Measurements from ENCODE around the gene KRT12.

KRT12 gene

GRCh38 chr17:40866838-40867237 is at the start of gene KRT12:
TSS of gene KRT12 (minus strand) at chr17:40867223. CDS start at chr17:40867186, 37 bp downstream.
- no peak for DNase-seq (ENCODE audit: low read depth, low spot score)

DNA sequence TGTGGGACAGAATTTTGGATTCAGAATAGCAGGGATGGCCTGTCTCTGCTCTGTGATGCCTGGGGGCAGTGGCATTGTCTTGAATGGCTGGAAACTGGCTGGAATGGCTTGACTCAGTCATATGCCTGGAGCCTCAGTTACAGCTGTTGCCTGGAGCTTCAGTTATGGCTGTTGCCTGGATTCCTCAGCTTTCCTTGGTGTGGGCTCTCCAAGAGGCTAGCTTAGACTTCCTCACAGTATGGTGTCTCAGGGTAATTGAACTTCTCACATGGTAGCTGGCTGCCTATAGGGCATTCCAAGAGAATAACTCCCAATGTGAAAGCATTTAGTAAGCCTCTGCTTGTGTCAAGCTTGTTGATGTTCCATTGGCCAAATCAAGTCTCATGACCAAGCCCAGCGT is 49.3 kb upstream of the KRT12 start:
- DNase-seq (ENCODE audit: low read depth, low spot score) = no peak

DNA sequence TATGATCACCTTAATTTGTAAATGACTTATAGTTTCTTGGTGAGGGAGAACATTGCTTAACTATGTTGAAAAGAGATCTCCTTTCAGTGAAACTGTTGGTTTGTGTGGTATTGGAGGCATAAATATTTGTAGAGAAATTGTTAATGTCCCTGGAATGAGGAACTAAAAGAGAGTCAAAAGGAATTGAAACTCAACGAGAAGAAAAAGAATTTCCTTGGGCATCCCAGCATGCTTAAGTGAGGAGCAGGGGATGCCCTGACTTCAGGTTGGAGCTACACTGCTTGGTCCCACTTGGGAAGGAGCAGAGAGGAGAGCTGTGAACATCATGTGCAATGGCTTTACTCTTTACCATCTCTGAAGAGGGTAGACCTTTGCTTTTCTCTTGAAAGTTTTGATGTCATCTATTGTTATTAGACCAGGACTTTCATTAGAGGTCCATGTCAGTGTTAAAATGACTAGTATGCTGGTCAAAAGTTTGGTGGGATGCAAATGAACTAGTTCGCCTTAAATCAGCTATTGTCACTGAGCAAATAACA is 48.8 kb upstream of the KRT12 start:
- peak; percentile 68 for DNase-seq (ENCODE audit: low read depth, low spot score)

DNA sequence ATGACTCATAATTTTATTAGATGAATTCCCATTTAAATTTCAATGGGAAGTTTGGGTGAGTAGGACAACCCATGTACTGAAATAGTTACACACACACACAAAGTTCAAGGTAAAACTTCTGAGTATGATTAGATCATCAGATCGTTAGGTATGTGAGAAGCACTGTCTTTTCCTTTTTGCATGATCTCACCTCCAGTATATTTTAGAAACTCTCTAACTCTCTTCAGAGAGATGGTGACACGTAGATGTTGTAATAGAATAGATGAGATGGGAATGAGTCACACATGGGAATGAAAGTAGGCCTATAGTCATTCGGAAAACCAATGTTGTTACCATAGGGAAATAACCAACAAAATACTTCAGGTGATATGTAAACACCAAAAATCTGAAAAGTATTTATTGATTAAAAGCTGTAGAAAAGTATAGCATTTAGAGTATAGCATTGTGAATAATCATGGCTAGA is 48.2 kb upstream of the KRT12 start:
- peak; percentile 86 for DNase-seq (ENCODE audit: low read depth, low spot score)

GRCh38 chr17:40914075-40914855 is 47.2 kb upstream of the KRT12 start:
- DNase-seq (ENCODE audit: low read depth, low spot score) = no peak

GRCh38 chr17:40912486-40913210 is 45.6 kb upstream of the KRT12 start:
- DNase-seq (ENCODE audit: low read depth, low spot score) = no peak

DNA sequence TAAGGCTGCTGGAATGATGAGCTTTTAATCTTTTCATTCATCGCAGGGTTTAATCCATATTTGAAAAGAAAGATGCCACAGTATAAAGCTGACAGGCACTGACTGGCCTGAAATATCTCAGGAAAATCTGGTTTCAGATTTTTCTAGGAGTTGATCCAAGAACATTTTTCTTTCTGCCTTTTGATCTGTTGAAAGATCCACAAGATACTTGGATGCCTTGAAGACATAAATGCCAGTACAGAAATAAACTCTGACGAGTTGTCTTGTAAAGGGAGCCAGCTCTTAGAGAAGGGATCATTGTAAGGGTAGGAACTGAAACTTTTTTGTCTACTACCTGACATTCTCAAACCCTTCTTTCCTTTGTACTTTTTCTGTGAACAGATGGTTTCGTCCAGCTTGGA is 43.4 kb upstream of the KRT12 start:
- peak; percentile 55 for DNase-seq (ENCODE audit: low read depth, low spot score)

DNA sequence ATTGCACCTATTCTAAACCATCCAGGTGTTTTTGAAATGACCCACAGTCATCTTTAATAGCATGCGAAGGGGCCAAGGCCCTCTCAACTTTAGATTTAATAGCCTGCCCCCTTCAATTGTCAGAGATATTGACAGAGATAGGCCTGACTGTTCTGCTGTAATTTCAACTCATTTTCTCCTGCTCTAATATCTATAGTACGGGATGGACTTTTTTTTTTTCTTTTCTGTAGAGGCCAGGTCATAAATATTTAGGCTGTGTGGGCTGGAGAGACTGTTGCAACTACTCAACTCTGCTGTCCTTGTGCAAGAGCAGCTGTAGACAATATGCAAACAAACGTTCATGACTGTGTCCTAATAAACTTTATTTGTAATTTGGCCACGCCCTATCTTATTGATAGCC is 42.7 kb upstream of the KRT12 start:
- DNase-seq (ENCODE audit: low read depth, low spot score) = peak; percentile 32

DNA sequence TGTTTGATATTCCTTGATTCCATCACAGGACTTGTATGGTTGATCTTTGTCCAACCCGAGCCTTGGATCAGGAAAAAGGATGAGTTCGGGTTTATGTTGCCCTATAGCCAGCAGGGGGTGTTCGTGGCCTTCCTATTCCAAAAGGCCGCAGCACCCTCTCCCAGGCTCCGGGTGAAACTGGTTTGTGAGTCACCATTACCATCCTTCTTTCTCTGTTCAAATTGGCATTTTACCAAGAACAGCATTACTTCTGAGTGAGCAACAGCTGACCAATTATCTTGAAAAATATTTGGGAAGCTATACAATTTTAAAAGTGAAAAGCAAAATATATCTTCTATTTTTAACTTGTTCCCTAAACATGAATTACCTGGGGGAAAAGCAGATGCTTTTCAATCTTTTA is 42.3 kb upstream of the KRT12 start:
- peak; percentile 94 for DNase-seq (ENCODE audit: low read depth, low spot score)

DNA sequence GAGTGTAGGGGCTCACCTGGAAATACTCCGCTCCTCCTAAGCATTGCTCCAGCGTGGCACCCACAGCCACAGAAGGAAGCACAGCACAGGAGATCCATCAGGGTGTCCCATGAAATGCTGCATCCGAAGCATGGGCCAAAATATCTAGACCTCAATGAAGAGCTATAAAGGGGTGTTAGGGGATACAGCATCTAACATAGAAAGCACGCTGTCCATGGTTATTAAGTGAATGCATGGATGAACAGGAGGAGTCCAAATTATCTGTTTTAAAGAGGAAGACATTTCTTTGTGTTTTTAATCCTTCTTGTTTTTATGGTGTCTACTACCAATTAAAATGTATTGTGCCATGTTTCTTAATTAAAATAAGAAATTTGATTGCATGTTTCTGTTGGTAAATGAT is 39.6 kb upstream of the KRT12 start:
- no peak for DNase-seq (ENCODE audit: low read depth, low spot score)

DNA sequence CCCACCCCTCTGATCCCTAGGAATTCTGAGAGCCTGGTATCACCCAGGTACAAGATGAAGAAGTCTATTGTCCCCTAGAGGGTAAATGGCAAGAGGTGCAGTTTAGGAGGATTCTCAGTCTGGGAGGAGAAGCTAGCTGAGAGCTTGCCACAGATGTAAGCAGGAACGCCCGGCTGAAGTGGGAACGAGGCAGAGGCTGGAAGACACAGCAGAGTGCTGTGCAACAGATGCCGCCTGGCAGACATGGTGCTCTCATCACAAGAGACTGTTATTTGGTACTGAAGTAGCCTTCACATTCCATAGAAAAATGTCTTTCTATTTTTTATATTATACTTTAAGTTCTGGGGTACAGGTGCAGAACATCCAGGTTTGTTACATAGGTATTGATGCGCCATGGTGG is 38.3 kb upstream of the KRT12 start:
- no peak for DNase-seq (ENCODE audit: low read depth, low spot score)

GRCh38 chr17:40903129-40903847 is 36.3 kb upstream of the KRT12 start:
- no peak for DNase-seq (ENCODE audit: low read depth, low spot score)

GRCh38 chr17:40902498-40902897 is 35.5 kb upstream of the KRT12 start:
- DNase-seq (ENCODE audit: low read depth, low spot score) = no peak

DNA sequence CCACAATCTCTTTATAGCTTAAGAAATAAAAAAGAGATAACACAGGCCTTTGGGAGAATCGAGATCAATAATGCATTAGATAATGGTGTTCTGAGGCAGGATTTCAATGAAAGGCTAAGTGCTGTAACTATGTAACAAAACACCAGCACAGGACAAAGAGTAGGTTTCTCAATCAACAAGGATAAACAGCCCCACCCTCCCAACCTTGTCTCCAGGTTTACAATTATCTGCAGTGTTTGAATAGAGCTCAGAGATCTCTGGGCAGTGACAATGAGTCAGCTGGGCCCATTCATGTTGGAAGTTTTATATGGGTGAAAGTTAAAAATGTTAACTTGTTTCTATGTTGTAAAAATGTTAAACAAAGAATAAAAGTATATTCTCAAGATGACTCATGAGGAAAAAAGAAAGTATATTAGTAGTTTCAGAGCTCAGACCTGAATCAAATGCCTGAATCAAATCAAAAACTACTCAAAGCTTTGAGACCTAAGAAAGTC is 35.0 kb upstream of the KRT12 start:
- DNase-seq (ENCODE audit: low read depth, low spot score) = no peak

GRCh38 chr17:40900809-40901356 is 33.9 kb upstream of the KRT12 start:
- no peak for DNase-seq (ENCODE audit: low read depth, low spot score)

- DNase-seq (ENCODE audit: low read depth, low spot score) = no peak
Observed at GRCh38 chr17:40896916-40897455, 30.0 kb upstream of the KRT12 start.

GRCh38 chr17:40895106-40895730 is 28.2 kb upstream of the KRT12 start:
- DNase-seq (ENCODE audit: low read depth, low spot score) = no peak

DNA sequence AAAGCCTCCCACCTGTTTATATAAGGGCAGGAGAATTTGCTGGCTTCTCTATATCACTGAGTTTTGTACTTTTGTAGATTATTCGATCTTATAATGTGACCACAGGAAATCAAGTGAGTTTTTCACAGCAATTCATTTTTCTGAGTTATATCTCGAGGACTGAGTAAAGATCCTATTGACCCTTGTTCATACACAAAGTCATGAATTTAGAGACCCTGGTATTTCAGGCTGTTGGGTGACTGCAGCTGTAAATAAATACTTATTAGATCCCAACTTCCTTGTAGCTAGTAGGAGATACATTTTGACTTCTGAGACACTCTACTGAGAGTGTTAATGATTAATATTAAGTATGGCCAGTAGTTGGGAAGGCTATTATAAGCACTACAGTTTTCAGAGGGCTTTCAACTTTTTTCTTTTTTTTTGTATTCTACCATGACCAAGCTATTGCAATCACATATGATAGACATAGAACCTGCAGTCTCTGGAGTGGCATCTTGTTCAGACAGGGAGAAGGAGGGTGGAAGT is 21.2 kb upstream of the KRT12 start:
- no peak for DNase-seq (ENCODE audit: low read depth, low spot score)

- DNase-seq (ENCODE audit: low read depth, low spot score) = peak; percentile 17
Observed at GRCh38 chr17:40886090-40886489, 19.1 kb upstream of the KRT12 start.

DNA sequence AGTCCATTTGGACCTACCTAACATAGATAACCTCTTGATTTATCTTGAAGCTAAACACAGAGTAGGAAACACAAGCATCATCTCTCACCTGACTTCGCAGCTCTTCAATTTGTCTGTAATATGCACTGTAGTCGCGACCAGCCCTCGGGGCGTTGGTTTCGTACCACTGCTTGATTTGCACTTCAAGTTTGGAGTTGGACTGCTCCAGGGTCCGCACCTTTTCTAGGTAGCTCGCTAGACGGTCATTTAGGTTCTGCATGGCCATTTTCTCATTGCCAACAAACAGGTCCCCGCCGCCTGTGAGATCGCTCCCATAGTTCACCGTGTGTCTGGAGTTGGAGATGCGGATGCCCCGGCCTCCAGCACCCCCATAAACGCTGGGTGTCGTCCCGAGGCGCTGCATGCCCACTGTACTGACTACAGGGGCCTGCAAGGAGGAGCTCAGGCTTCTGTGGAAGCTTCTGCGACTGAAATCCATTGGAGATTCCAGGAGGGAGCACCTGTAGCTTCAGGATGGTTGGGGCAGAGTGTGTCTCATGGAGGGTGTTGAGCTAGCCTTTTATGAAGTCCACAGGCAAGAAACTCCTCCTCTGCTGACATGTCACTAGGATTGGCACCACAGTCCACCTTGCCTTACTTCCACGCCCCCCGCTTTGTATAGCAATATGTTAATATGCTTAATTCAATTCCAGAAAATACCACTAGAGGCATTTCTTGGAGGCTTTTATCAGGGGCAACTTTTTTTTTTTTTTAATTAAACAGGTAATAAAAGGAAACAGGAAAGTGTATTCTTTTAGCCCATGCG is 17.9 kb upstream of the KRT12 start, which contains the start of gene KRT20:
KRT20 (minus strand) TSS at position 535 of the 805 bp plus-strand sequence; CDS start at position 478, 57 bp downstream.
- DNase-seq (ENCODE audit: low read depth, low spot score) = no peak

Data from astrocyte of the hippocampus (primary cell).